ENCODE data around the gene RAPGEF4. TPM values are rescaled to one million over a fixed set of nuclear protein-coding genes. Genes with fewer than 3 reads are reported as not detected.

The RAPGEF4 gene
- total RNA-seq, 3 donors from 2014 or later, result 1.2 to 2.8 (median 2.2) TPM

DNA sequence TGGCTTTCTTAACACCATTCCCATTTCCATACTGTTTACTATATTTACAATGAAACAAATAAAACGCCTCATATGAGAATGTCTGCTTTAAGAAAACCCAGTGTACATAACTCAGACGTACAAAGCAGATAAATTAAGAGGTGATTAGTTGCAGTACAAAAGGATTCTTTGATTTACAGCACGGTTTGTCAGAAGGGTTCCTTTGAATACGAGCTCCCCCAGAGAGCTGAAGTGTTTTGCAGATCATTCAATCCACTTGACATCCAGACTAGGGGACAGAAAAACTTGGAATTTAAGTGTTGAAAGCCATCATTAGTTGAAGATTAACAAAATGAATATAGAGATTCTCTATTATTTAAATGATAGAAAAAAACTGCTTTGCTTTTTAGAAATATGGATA, 72.5 kb downstream of the RAPGEF4 start:
- Histone ChIP-seq H3K9me3 (peaks cover 5% of the 10 kb centered on the region), H3K4me3 (no peak overlapping the region), H3K4me1 (ENCODE audit: low read depth) (peaks cover 3% of the 10 kb centered on the region), H3K36me3 (ENCODE audit: low read depth) (no peaks in the 10 kb centered on the region)
- ATAC-seq (no peak), DNase-seq (no peak)
- intact Hi-C loops (cut with DNase I, micrococcal nuclease), result loop anchor here (10.0 kb wide), 1 partner anchor 127 kb away; no protein-coding TSS in a partner anchor
- TF ChIP-seq CTCF (IDR thresholded peaks at IDR 0.05), result no peak

DNA sequence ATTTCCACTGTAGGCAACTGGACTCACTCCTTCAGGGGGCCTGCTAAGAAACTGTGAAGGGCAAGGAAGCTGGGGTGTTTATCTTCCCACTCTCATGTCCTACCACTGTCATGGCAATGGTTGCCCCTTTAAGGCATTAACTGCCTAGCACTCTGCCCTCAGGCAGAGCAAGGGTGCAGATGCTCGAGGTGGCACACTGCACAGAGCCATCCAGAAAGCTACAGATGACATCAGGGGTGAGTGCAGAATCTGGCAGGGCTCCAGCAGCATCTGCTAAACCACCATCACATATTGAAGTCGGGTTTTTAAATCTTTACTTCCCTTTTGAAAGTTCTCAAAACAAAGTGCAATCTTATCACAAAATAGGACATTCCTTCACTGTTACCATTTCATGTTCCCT, 75.4 kb downstream of the RAPGEF4 start:
- intact Hi-C loops (cut with DNase I, micrococcal nuclease), result no loop called here
- ATAC-seq (no peak), DNase-seq (peak in 1 of 3 donors; percentile 12)
- Histone ChIP-seq H3K36me3 (ENCODE audit: low read depth) (no peaks in the 10 kb centered on the region), H3K4me1 (ENCODE audit: low read depth) (peaks cover 3% of the 10 kb centered on the region), H3K4me3 (no peak overlapping the region), H3K9me3 (no peaks in the 10 kb centered on the region)
- TF ChIP-seq CTCF (IDR thresholded peaks at IDR 0.05), result no peak

GRCh38 chr2:172812158-172812744, 76.6 kb downstream of the RAPGEF4 start:
- intact Hi-C loops (cut with DNase I, micrococcal nuclease), result no loop called here
- Histone ChIP-seq H3K36me3 (ENCODE audit: low read depth) (no peaks in the 10 kb centered on the region), H3K9me3 (no peaks in the 10 kb centered on the region), H3K4me3 (no peak overlapping the region), H3K4me1 (ENCODE audit: low read depth) (no peaks in the 10 kb centered on the region)
- TF ChIP-seq CTCF (IDR thresholded peaks at IDR 0.05), result no peak
- ATAC-seq, result no peak
- no peak for DNase-seq

DNA sequence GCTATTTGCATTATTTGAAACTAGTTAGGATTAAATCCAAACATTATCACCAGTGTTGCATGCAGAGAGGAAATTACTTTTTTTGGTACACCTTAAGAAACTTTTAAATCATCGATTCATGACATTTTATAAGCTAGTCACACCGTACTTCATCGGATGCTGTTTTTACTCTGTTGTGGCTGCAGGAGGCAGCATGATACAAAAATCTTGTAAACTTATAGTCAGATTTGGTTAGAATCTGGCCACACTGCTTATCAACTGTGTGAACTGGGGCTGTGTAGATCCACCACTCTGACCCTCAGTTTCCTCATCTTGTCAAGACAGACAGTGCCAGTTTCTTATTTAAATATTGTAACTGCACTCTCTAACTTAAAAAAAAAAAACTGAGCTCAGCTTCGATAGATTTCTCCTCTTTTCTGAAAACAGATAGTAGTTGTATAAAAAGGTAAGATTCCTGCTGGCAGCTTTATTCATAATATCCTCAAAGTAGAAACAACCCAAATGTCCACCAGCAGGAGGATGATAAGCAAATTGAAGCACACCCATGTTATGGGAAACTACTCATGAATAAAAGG, 77.8 kb downstream of the RAPGEF4 start:
- no peak for DNase-seq
- no peak for ATAC-seq
- intact Hi-C loops (cut with DNase I, micrococcal nuclease), result no loop called here
- Histone ChIP-seq H3K4me3 (no peak overlapping the region), H3K4me1 (ENCODE audit: low read depth) (no peaks in the 10 kb centered on the region), H3K9me3 (no peaks in the 10 kb centered on the region), H3K36me3 (ENCODE audit: low read depth) (no peaks in the 10 kb centered on the region)
- TF ChIP-seq CTCF (IDR thresholded peaks at IDR 0.05), result no peak

GRCh38 chr2:172817411-172817810, 81.8 kb downstream of the RAPGEF4 start:
- H3K36me3 ChIP-seq (ENCODE audit: low read depth), result no peaks in the 10 kb centered on the region
- no peaks in the 10 kb centered on the region for H3K9me3 ChIP-seq
- no peak for TF ChIP-seq CTCF (IDR thresholded peaks at IDR 0.05)
- DNase-seq (no peak), ATAC-seq (no peak)
- intact Hi-C loops (cut with DNase I, micrococcal nuclease), result no loop called here
- no peak overlapping the region for H3K4me3 ChIP-seq
- no peaks in the 10 kb centered on the region for H3K4me1 ChIP-seq (ENCODE audit: low read depth)

All from mucosa of descending colon (tissue), 3 donors.